Measurements from ENCODE around the gene MIA.

- TF ChIP-seq CREB1 (IDR thresholded peaks at IDR 0.05), result no peak
- no peak for TF ChIP-seq CREB1 (CRISPR knock-in tag; IDR thresholded peaks at IDR 0.05)
- TF ChIP-seq CHD2 (IDR thresholded peaks at IDR 0.05; ENCODE audit: low read depth, low read length), result no peak
- no peak for TF ChIP-seq RFX5 (IDR thresholded peaks at IDR 0.05; ENCODE audit: low read depth, low read length)
- no peak for TF ChIP-seq FOXO4 (CRISPR knock-in tag; IDR thresholded peaks at IDR 0.05)
- no peak for TF ChIP-seq JUND (IDR thresholded peaks at IDR 0.05; ENCODE audit: borderline replicate concordance, low read depth, low read length)
- no peak for TF ChIP-seq JUND (tag; IDR thresholded peaks at IDR 0.05; ENCODE audit: borderline replicate concordance, low read depth, low read length)
- no peak for TF ChIP-seq EZH2 (IDR thresholded peaks at IDR 0.05; ENCODE audit: borderline replicate concordance, low read depth, low read length)
- no peak for TF ChIP-seq BHLHE40 (IDR thresholded peaks at IDR 0.05; ENCODE audit: low read length)
- TF ChIP-seq ESRRA (IDR thresholded peaks at IDR 0.05; ENCODE audit: borderline replicate concordance, low read depth), result no peak
These were observed 11.0 kb downstream of the MIA start for GRCh38 chr19:40786060-40787037.

Measured in K562 (cell line).